GM19193 (cell line): Measurements from ENCODE around the gene TBL1X.

Experiments
- POLR2A ChIP-seq: IDR thresholded peaks from 4 replicates; pipeline ENCODE4 v1.6.1; 2011; ENCODE audit not compliant: insufficient read depth, insufficient read length; ENCODE audit errors: extremely low read depth

TBL1X gene

GRCh38 chrX:9510980-9511379, 46.1 kb downstream of the TBL1X start:
- no peak for TF ChIP-seq POLR2A

- no peak for TF ChIP-seq POLR2A
Observed at GRCh38 chrX:9515489-9515888, 50.6 kb downstream of the TBL1X start.

- TF ChIP-seq POLR2A, result no peak
Observed at GRCh38 chrX:9515973-9516538, 51.2 kb downstream of the TBL1X start.

GRCh38 chrX:9516635-9517034, 51.8 kb downstream of the TBL1X start:
- no peak for TF ChIP-seq POLR2A

- no peak for TF ChIP-seq POLR2A
Observed at GRCh38 chrX:9518051-9518450, 53.2 kb downstream of the TBL1X start.

GRCh38 chrX:9518889-9519288, 54.0 kb downstream of the TBL1X start:
- no peak for TF ChIP-seq POLR2A

GRCh38 chrX:9519546-9520216, 54.8 kb downstream of the TBL1X start:
- no peak for TF ChIP-seq POLR2A

GRCh38 chrX:9520217-9520590, 55.3 kb downstream of the TBL1X start:
- no peak for TF ChIP-seq POLR2A

- no peak for TF ChIP-seq POLR2A
Observed at GRCh38 chrX:9522378-9523155, 57.7 kb downstream of the TBL1X start.

- TF ChIP-seq POLR2A, result no peak
Observed at GRCh38 chrX:9525511-9526248, 60.8 kb downstream of the TBL1X start.

GRCh38 chrX:9526965-9527364, 62.1 kb downstream of the TBL1X start:
- TF ChIP-seq POLR2A, result no peak

GRCh38 chrX:9528498-9528897, 63.6 kb downstream of the TBL1X start:
- no peak for TF ChIP-seq POLR2A

GRCh38 chrX:9529223-9529622, 64.4 kb downstream of the TBL1X start:
- no peak for TF ChIP-seq POLR2A

GRCh38 chrX:9530848-9531274, 66.0 kb downstream of the TBL1X start:
- no peak for TF ChIP-seq POLR2A

- no peak for TF ChIP-seq POLR2A
Observed at GRCh38 chrX:9532349-9532748, 67.5 kb downstream of the TBL1X start.
